GM23338 (cell line): Measurements from ENCODE around the gene DSCAML1.

Experiments
- CTCF ChIP-seq, 2 experiments: fragments of 200-600 bp in 1 of 2; sonication (generic) in 1 of 2; conservative IDR thresholded peaks; 2 replicates each; pipeline versions ENCODE4 v1.5.1 to v1.6.1; 2016 to 2017; ENCODE audit warnings: antibody characterized with exemption in 2 of 2, low read depth in 2 of 2, mild to moderate bottlenecking in 2 of 2, moderate library complexity in 1 of 2
- EZH2 ChIP-seq: fragments of 200-600 bp; sonication (generic); IDR thresholded peaks from one replicate; pipeline ENCODE4 v1.8.0; 2017; ENCODE audit warnings: antibody characterized with exemption, mild to moderate bottlenecking, low read depth; ENCODE audit not compliant: unreplicated experiment
- EZH2phosphoT487 ChIP-seq: fragments of 200-600 bp; sonication (generic); IDR thresholded peaks from one replicate; pipeline ENCODE4 v1.8.1; 2018; ENCODE audit warnings: antibody characterized with exemption; ENCODE audit not compliant: unreplicated experiment
- JUNB ChIP-seq: IDR thresholded peaks from one replicate; pipeline ENCODE4 v1.6.1; 2016; ENCODE audit warnings: antibody characterized with exemption; ENCODE audit not compliant: unreplicated experiment

- TF ChIP-seq CTCF (conservative IDR thresholded peaks at IDR 0.05; ENCODE audit: low read depth in 2 of 2): no peak
- no peak for TF ChIP-seq EZH2
- no peak for TF ChIP-seq EZH2phosphoT487
- TF ChIP-seq JUNB: no peak
Observed at GRCh38 chr11:117453886-117454563, 343.0 kb downstream of the DSCAML1 start.
